Right lobe of liver (tissue), 6 donors: ENCODE results near the gene SYVN1. TPM values are rescaled to one million over a fixed set of nuclear protein-coding genes. Genes with fewer than 3 reads are reported as not detected.

Source experiments
- ATAC-seq, 4 donors: fragments of 200-7000 bp; cut with Tn5 transposase; one replicate each; pipeline ENCODE4 v1.9.1; 2020; ENCODE audit warnings: mild to moderate bottlenecking in 4 of 4, moderate library complexity in 4 of 4
- DNase-seq, 3 donors: peaks; one replicate each; pipeline ENCODE4 v3.0.0-alpha.2; 2020
- H3K27ac ChIP-seq, 3 donors: fragments of 200-600 bp; one replicate each; pipeline ENCODE4 v1.8.0; 2022
- H3K27me3 ChIP-seq, 2 donors: fragments of 200-600 bp; one replicate each; pipeline ENCODE4 v1.8.0; 2022
- H3K36me3 ChIP-seq, 4 donors: fragments of 200-600 bp; sonication (generic) in 1 of 4; one replicate each; pipeline versions ENCODE4 v1.5.1 to v1.8.0; 2017 to 2022; ENCODE audit warnings: control low read depth in 1 of 4
- H3K4me1 ChIP-seq, 4 donors: fragments of 200-600 bp; sonication (generic) in 1 of 4; one replicate each; pipeline versions ENCODE4 v1.5.1 to v1.8.0; 2017 to 2022; ENCODE audit warnings: control low read depth in 1 of 4
- H3K4me3 ChIP-seq, 3 donors: fragments of 200-600 bp; one replicate each; pipeline ENCODE4 v1.8.0; 2022
- H3K9me3 ChIP-seq, 4 donors: fragments of 200-600 bp; sonication (generic) in 1 of 4; one replicate each; pipeline versions ENCODE4 v1.5.1 to v1.8.0; 2017 to 2022; ENCODE audit warnings: control low read depth in 1 of 4
- CTCF ChIP-seq, 4 donors: fragments of 200-600 bp in 3 of 4; fragments of 450-650 bp in 1 of 4; IDR thresholded peaks; one replicate each; pipeline versions ENCODE4 v1.5.1 to v1.8.0; 2016 to 2022; ENCODE audit warnings: antibody characterized with exemption in 4 of 4, mild to moderate bottlenecking in 2 of 4
- POLR2A ChIP-seq: fragments of 450-650 bp; IDR thresholded peaks from one replicate; pipeline ENCODE4 v1.6.1; 2017; ENCODE audit warnings: antibody characterized with exemption, mild to moderate bottlenecking
- WGBS: methylation state at CpG from one replicate; pipeline ENCODE4 v1.1.6; 2018; ENCODE audit warnings: low coverage, low lambda C conversion rate; ENCODE audit not compliant: insufficient coverage; ENCODE audit errors: missing lambda C conversion rate; 5-methylcytosine and 5-hydroxymethylcytosine counted together
- intact Hi-C, 2 donors: fragments of 100-400 bp; cut with DNase I; formaldehyde crosslinking; loops; one replicate each; pipeline versions ENCODE4 v1.11.2 to v1.14.1; 2022
- total RNA-seq, 6 experiments: library from RNA; depleted of rRNA in 2 of 6; stranded (reverse); fragments of >200 nt in 2 of 6; fragmentation: NEBNext Ultra II Directional in 3 of 6; extraction: Animal tissue kit (Norgen Biotek cat#: 25700) in 3 of 6; gene quantifications; one replicate each; pipeline versions ENCODE4 v1.1.0 to v1.2.4, GENCODE V29; 2016 to 2023
- donor health status: DM: no; HTN: yes; CAD: no.
- donor health status: DM: no; HTN: no; CAD: no.
- donor health status: DM: no; HTN: no; CAD: no.
- donor health status: DM: no; HTN: yes; CAD: no.
- donor health status: DM: no; HTN: yes; CAD: no.

SYVN1 gene
- total RNA-seq, 6 experiments from 2014 or later, result 73.0 to 120 (median 109) TPM

GRCh38 chr11:65118097-65118837 is 16.1 kb downstream of the SYVN1 start:
- DNase-seq (peak in 1 of 3 donors; percentile 13), ATAC-seq (no peak)
- WGBS, result 72% methylated on average over 10 of the region's 18 CpGs
- Histone ChIP-seq H3K9me3 (no peaks in the 10 kb centered on the region), H3K27me3 (no peaks in the 10 kb centered on the region), H3K4me3 (no peak overlapping the region), H3K36me3 (peaks cover 5 to 26% (median 11%) of the 10 kb centered on the region in 4 donors), H3K27ac (peak overlapping the region in 1 of 3 donors; percentile 21), H3K4me1 (peaks cover 0 to 31% (median 18%) of the 10 kb centered on the region in 4 donors)
- TF ChIP-seq CTCF (IDR thresholded peaks at IDR 0.05) (no peak), POLR2A (no peak)
- intact Hi-C loops, result no loop called here

- peaks cover 0 to 39% (median 22%) of the 10 kb centered on the region in 4 donors for H3K4me1 ChIP-seq
- DNase-seq (peak; percentile 99 to 100 (median 99)), ATAC-seq (peak; percentile 75 to 85 (median 82))
- peak within 1 kb of the TSS; percentile 68 to 91 (median 89) for H3K4me3 ChIP-seq
- no peaks in the 10 kb centered on the region for H3K9me3 ChIP-seq
- peaks cover 5 to 26% (median 11%) of the 10 kb centered on the region in 4 donors for H3K36me3 ChIP-seq
- no peaks in the 10 kb centered on the region for H3K27me3 ChIP-seq
- intact Hi-C loops, result no loop called here
- TF ChIP-seq CTCF (IDR thresholded peaks at IDR 0.05), result peak; percentile 95 to 97 (median 96)
- peak; percentile 75 for TF ChIP-seq POLR2A
- 1% methylated on average over 29 of the region's 89 CpGs for WGBS
- peak within 1 kb of the TSS; percentile 27 to 92 (median 64) for H3K27ac ChIP-seq
Measured at GRCh38 chr11:65117206-65118096, 16.9 kb downstream of the SYVN1 start, which contains the start of gene ZNHIT2. TSS of gene ZNHIT2 (minus strand) at chr11:65117701. CDS start at chr11:65117653, 48 bp downstream.

- peak; percentile 0 to 7 (median 3) for ATAC-seq
- H3K9me3 ChIP-seq, result no peaks in the 10 kb centered on the region
- no peak for TF ChIP-seq POLR2A
- no peak for TF ChIP-seq CTCF (IDR thresholded peaks at IDR 0.05)
- no peaks in the 10 kb centered on the region for H3K27me3 ChIP-seq
- H3K27ac ChIP-seq, result peak overlapping the region; percentile 27 to 92 (median 64)
- H3K36me3 ChIP-seq, result peaks cover 5 to 26% (median 11%) of the 10 kb centered on the region in 4 donors
- intact Hi-C loops, result no loop called here
- peaks cover 0 to 39% (median 23%) of the 10 kb centered on the region in 4 donors for H3K4me1 ChIP-seq
- DNase-seq, result peak; percentile 62 to 69 (median 62)
- WGBS, result 0% methylated on average over 11 of the region's 68 CpGs
- peak overlapping the region; percentile 68 to 91 (median 89) for H3K4me3 ChIP-seq
Measured at GRCh38 chr11:65116370-65117205, 17.7 kb downstream of the SYVN1 start.
